Stomach (tissue), 9 donors: ENCODE results near the gene MTMR12. TPM values are rescaled to one million over a fixed set of nuclear protein-coding genes. Genes with fewer than 3 reads are reported as not detected.

Experiments
- DNase-seq, 2 donors: peaks; one replicate each; pipeline versions ENCODE4 v3.0.0 to v3.0.0-alpha.2; 2013 to 2019
- H3K27ac ChIP-seq, 5 donors: fragments of 200-600 bp in 4 of 5; sonication (generic) in 4 of 5; one replicate each; pipeline ENCODE4 v1.5.1; 2013 to 2019; ENCODE audit warnings: mild to moderate bottlenecking in 1 of 5, moderate library complexity in 1 of 5
- H3K27me3 ChIP-seq, 3 donors: fragments of 200-600 bp; sonication (generic); one replicate each; pipeline ENCODE4 v1.5.1; 2017 to 2019; ENCODE audit warnings: mixed run types in 1 of 3
- H3K36me3 ChIP-seq, 4 donors: fragments of 200-600 bp; sonication (generic); 1 replicate in 3 of 4; 2 replicates in 1 of 4; pipeline ENCODE4 v1.5.1; 2016 to 2019
- H3K4me1 ChIP-seq, 4 donors: fragments of 200-600 bp; sonication (generic); one replicate each; pipeline ENCODE4 v1.5.1; 2016 to 2019
- H3K4me3 ChIP-seq, 4 donors: fragments of 200-600 bp; sonication (generic) in 3 of 4; one replicate each; pipeline ENCODE4 v1.5.1; 2016 to 2019; ENCODE audit warnings: mild to moderate bottlenecking in 1 of 4
- H3K9me3 ChIP-seq, 4 donors: fragments of 200-600 bp; sonication (generic); one replicate each; pipeline ENCODE4 v1.5.1; 2016 to 2019
- EP300 ChIP-seq: sonication (generic); formaldehyde crosslinking; IDR thresholded peaks from one replicate; pipeline ENCODE4 v1.6.1; 2017; ENCODE audit warnings: antibody characterized with exemption
- POLR2A ChIP-seq, 4 donors: fragments of 450-650 bp; IDR thresholded peaks; one replicate each; pipeline ENCODE4 v1.6.1; 2016; ENCODE audit warnings: antibody characterized with exemption in 4 of 4, control low read depth in 2 of 4, mild to moderate bottlenecking in 1 of 4, moderate library complexity in 1 of 4
- POLR2AphosphoS5 ChIP-seq, 3 donors: sonication (generic); formaldehyde crosslinking; IDR thresholded peaks; one replicate each; pipeline ENCODE4 v1.6.1; 2016; ENCODE audit warnings: antibody characterized with exemption in 3 of 3
- WGBS, 5 donors: extraction: QIAGEN DNeasy Blood & Tissue Kit in 3 of 5; methylation state at CpG; one replicate each; pipeline versions ENCODE4 v1.1.5 to v1.1.7; 2013 to 2018; 5-methylcytosine and 5-hydroxymethylcytosine counted together
- intact Hi-C: fragments of 100-400 bp; cut with DNase I; formaldehyde crosslinking; loops from one replicate; pipeline ENCODE4 v1.15.1; 2023; ENCODE audit warnings: low total_unique reads
- polyA plus RNA-seq, 3 donors: library from polyadenylated mRNA; stranded (reverse); fragments of 200-250 nt; gene quantifications; one replicate each; pipeline ENCODE4 v1.2.3, GENCODE V29; 2013
- total RNA-seq, 5 donors: library from RNA; depleted of rRNA; stranded (reverse); fragments of >200 nt; gene quantifications; one replicate each; pipeline versions ENCODE4 v1.1.0 to v1.2.3, GENCODE V29; 2014 to 2016
- TF ChIP-seq, protein P1 (sequence below), 7 experiments: fragments of 450-650 bp in 4 of 7; fragments of 200-600 bp in 3 of 7; sonication (generic) in 3 of 7; IDR thresholded peaks; one replicate each; pipeline ENCODE4 v1.5.1; 2016 to 2019; ENCODE audit warnings: antibody characterized with exemption in 7 of 7, control low read depth in 2 of 7, mild to moderate bottlenecking in 1 of 7
- donor health status: healthy with polysubstance abuse.
- donor health status: Bipolar disorder and iron deficiency.
- donor health status: healthy.

The MTMR12 gene
- total and polyA plus RNA-seq, 8 donors, result 7.2 to 51.9 (median 38.8) TPM

DNA sequence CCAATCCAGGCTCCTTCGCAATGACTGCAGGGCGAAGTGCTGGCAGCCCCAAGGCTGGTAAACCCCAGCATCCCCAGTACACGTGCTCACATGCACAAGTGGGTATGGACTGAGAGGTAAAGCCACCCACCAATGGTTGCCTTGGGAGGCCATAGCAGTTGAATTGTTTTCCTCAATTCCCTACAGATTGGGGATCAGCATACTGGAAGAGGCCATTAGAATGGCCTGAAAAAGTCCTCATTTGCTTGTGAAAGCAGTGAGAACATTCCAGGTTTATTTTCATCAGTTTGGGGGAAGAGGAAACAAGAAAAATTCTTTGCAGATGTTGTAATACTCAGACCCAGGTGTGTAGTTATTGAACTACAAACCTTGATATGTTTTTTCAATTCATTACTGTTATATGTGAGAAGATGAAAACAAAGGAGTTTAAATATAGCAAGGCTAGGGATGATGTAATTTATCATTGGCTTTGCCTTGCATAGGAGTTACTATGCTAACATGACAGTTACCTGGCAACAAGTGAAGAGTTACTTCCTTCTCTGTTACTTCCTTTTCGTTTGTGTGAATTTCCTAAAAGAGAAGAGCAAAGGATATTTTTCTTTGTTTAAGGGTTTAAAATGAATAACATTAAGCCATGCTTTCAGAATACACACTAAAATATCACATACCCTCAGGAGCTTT is 36.4 kb downstream of the MTMR12 start:
- peak in 1 of 2 donors; percentile 79 for DNase-seq
- no peaks in the 10 kb centered on the region for H3K9me3 ChIP-seq
- 49 to 72% (median 67%) methylated on average over 4 of the region's 4 CpGs for WGBS, 5 donors
- peak overlapping the region; percentile 20 to 80 (median 58) for H3K27ac ChIP-seq
- TF ChIP-seq POLR2A (IDR thresholded peaks at IDR 0.05) (no peak), POLR2AphosphoS5 (IDR thresholded peaks at IDR 0.05) (peak in 2 of 3 donors; percentile 22 to 29)
- no peaks in the 10 kb centered on the region for H3K27me3 ChIP-seq
- H3K4me1 ChIP-seq, result peaks cover 30 to 65% (median 50%) of the 10 kb centered on the region in 4 donors
- peaks cover 14 to 44% (median 39%) of the 10 kb centered on the region in 4 donors for H3K36me3 ChIP-seq
- H3K4me3 ChIP-seq, result no peak overlapping the region
- intact Hi-C loops, result no loop called here

DNA sequence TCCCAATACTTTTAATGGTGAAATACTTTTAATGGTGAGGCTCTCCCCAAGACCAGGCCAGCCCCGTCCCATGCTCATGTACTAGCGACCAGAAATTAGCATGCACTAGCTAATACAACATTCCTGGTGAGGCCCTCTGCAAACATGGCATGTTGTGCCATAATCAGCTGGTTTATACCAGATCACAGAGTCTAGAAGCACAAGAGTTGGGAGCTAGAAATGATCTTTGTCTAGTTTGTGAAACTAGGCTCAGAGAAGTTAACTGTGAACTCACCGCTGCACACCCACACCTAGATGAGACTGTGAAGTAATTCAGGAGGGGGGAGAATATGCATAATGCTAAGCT is 37.4 kb downstream of the MTMR12 start:
- Histone ChIP-seq H3K27ac (peak overlapping the region; percentile 20 to 80 (median 38)), H3K27me3 (no peaks in the 10 kb centered on the region), H3K4me1 (peaks cover 30 to 64% (median 47%) of the 10 kb centered on the region in 4 donors), H3K9me3 (no peaks in the 10 kb centered on the region), H3K4me3 (no peak overlapping the region), H3K36me3 (peaks cover 24 to 53% (median 48%) of the 10 kb centered on the region in 4 donors)
- intact Hi-C loops, result no loop called here
- WGBS, 5 donors, result 46 to 75% (median 68%) methylated on average over 3 of the region's 3 CpGs
- peak in 1 of 2 donors; percentile 62 for DNase-seq
- TF ChIP-seq POLR2A (IDR thresholded peaks at IDR 0.05) (no peak), EP300 (no peak), POLR2AphosphoS5 (IDR thresholded peaks at IDR 0.05) (no peak)
- TF ChIP-seq, protein P1, sequence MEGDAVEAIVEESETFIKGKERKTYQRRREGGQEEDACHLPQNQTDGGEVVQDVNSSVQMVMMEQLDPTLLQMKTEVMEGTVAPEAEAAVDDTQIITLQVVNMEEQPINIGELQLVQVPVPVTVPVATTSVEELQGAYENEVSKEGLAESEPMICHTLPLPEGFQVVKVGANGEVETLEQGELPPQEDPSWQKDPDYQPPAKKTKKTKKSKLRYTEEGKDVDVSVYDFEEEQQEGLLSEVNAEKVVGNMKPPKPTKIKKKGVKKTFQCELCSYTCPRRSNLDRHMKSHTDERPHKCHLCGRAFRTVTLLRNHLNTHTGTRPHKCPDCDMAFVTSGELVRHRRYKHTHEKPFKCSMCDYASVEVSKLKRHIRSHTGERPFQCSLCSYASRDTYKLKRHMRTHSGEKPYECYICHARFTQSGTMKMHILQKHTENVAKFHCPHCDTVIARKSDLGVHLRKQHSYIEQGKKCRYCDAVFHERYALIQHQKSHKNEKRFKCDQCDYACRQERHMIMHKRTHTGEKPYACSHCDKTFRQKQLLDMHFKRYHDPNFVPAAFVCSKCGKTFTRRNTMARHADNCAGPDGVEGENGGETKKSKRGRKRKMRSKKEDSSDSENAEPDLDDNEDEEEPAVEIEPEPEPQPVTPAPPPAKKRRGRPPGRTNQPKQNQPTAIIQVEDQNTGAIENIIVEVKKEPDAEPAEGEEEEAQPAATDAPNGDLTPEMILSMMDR (IDR thresholded peaks at IDR 0.05), result no peak

DNA sequence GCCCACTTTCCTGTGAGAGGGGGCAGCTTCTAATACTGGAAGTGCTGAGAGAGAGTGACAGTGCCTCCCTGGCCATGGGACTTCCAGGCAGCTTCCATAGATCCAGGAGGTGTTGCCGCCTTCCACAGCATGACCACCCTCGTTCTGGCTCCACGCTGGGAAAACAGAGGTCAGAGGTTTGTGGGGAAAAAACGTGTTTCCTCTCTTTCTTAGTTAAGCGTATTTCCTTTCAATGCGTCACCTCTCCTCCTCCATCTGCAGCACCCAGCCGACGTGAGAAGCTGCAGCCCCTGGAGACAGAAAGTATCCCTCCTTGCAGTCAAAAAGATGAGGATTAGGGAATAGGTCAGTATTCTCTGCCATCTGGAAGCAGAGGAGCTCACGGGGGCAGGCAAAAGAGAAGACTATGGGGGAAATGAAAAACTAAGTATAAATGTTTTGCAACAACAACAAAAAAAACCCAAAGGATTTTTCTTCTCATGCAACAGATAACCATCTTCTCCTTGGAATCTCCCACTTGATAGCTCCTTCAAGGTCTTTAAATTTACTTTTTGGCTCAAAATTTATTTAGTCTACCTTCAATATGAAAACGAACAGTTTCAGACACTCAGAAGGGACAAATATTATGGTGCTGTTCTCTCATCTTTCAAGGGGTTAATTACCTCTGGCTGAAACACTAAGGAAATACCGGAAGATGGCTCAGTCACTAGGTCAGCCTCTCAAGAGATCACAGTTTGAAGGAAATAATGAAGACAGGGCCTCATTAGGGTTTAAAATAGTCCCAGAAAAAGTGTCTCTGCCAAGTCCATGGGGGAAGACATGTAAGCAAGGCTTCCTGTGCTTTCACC is 38.0 kb downstream of the MTMR12 start:
- no peaks in the 10 kb centered on the region for H3K27me3 ChIP-seq
- no peak for TF ChIP-seq POLR2A (IDR thresholded peaks at IDR 0.05)
- TF ChIP-seq, protein P1 (IDR thresholded peaks at IDR 0.05), result no peak
- TF ChIP-seq EP300, result no peak

DNA sequence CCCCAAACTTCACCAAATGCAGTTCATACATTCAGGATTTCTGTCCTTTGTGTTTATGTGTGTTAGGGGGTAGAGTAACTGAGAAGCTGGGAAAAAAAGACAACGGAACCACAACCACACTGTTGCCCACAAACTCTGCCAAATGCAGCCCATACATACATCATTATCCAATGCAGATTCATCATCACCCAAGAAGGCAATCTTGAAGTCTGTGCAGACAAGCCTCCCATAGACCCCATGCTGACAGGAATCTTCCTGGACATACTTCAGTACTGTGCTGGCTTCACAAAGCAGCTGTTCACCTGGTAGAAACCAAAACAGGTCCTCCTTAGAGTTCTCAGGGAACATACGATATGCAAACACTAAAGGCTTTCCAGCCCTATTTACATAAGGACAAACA is 38.9 kb downstream of the MTMR12 start:
- no peaks in the 10 kb centered on the region for H3K9me3 ChIP-seq
- no peak overlapping the region for H3K4me3 ChIP-seq
- H3K4me1 ChIP-seq, result peaks cover 30 to 57% (median 47%) of the 10 kb centered on the region in 4 donors
- no peak for TF ChIP-seq POLR2AphosphoS5 (IDR thresholded peaks at IDR 0.05)
- no peak for TF ChIP-seq EP300
- TF ChIP-seq, protein P1 (IDR thresholded peaks at IDR 0.05), result no peak
- no peak for TF ChIP-seq POLR2A (IDR thresholded peaks at IDR 0.05)
- peaks cover 32 to 66% (median 61%) of the 10 kb centered on the region in 4 donors for H3K36me3 ChIP-seq
- intact Hi-C loops, result no loop called here
- H3K27me3 ChIP-seq, result no peaks in the 10 kb centered on the region
- DNase-seq, result no peak
- peak overlapping the region in 4 of 5 donors; percentile 38 to 80 (median 62) for H3K27ac ChIP-seq
- 53 to 76% (median 69%) methylated on average over 2 of the region's 2 CpGs for WGBS, 5 donors

More for the DNA sequence above, 38.0 kb downstream of the MTMR12 start:
- H3K4me1 ChIP-seq, result peaks cover 30 to 58% (median 47%) of the 10 kb centered on the region in 4 donors
- H3K36me3 ChIP-seq, result peaks cover 28 to 56% (median 53%) of the 10 kb centered on the region in 4 donors
- intact Hi-C loops, result no loop called here
- no peak overlapping the region for H3K4me3 ChIP-seq
- whole genome bisulfite sequencing, 5 donors, result 62 to 75% (median 66%) methylated on average over 11 of the region's 11 CpGs
- no peaks in the 10 kb centered on the region for H3K9me3 ChIP-seq
- peak overlapping the region; percentile 20 to 80 (median 38) for H3K27ac ChIP-seq
- peak in 1 of 2 donors; percentile 41 for DNase-seq
